Neural progenitor cell (in vitro differentiated cells): ENCODE measurements around the gene OCA2. TPM values are rescaled to one million over a fixed set of nuclear protein-coding genes. Genes with fewer than 3 reads are reported as not detected.

Experiments
- DNase-seq: peaks from one replicate; pipeline ENCODE4 v3.0.0-alpha.2; 2016; ENCODE audit warnings: low spot score
- H2AFZ ChIP-seq: fragments of 200-600 bp; sonication (generic); replicated peaks from 2 replicates; pipeline ENCODE4 v1.6.1; 2016; ENCODE audit warnings: antibody characterized with exemption
- H3F3A ChIP-seq: fragments of 200-600 bp; sonication (generic); 2 replicates; pipeline ENCODE4 v1.6.1; 2016; ENCODE audit warnings: antibody characterized with exemption, low read depth
- H3K27ac ChIP-seq: fragments of 200-600 bp; sonication (generic); 2 replicates; pipeline ENCODE4 v1.5.1; 2016; ENCODE audit warnings: mild to moderate bottlenecking
- H3K27me3 ChIP-seq: fragments of 200-600 bp; sonication (generic); 2 replicates; pipeline ENCODE4 v1.6.1; 2016; ENCODE audit warnings: mild to moderate bottlenecking, moderate library complexity
- H3K36me3 ChIP-seq: fragments of 200-600 bp; sonication (generic); 2 replicates; pipeline ENCODE4 v1.5.1; 2016
- H3K4me1 ChIP-seq: fragments of 200-600 bp; sonication (generic); 2 replicates; pipeline ENCODE4 v1.6.1; 2016; ENCODE audit warnings: mixed run types
- H3K4me2 ChIP-seq: fragments of 200-600 bp; sonication (generic); 2 replicates; pipeline ENCODE4 v1.6.1; 2016
- H3K4me3 ChIP-seq: fragments of 200-600 bp; sonication (generic); 2 replicates; pipeline ENCODE4 v1.5.1; 2016
- H3K79me2 ChIP-seq: fragments of 200-600 bp; sonication (generic); 2 replicates; pipeline ENCODE4 v1.6.1; 2016; ENCODE audit warnings: low read depth
- H3K9ac ChIP-seq: fragments of 200-600 bp; sonication (generic); 2 replicates; pipeline ENCODE4 v1.6.1; 2016
- H3K9me3 ChIP-seq: fragments of 200-600 bp; sonication (generic); 2 replicates; pipeline ENCODE4 v1.5.1; 2016; ENCODE audit warnings: low read depth
- H4K20me1 ChIP-seq: fragments of 200-600 bp; sonication (generic); 2 replicates; pipeline ENCODE4 v1.6.1; 2016; ENCODE audit warnings: low read depth
- H3K27ac Mint-ChIP-seq: 3 replicates; pipeline ENCODE4 v1.8.0; 2021; ENCODE audit warnings: mixed read lengths
- H3K27me3 Mint-ChIP-seq: 2 replicates; pipeline ENCODE4 v1.8.0; 2022; ENCODE audit warnings: low read depth, mild to moderate bottlenecking, inconsistent platforms, moderate library complexity, mixed read lengths; ENCODE audit not compliant: insufficient read depth
- H3K36me3 Mint-ChIP-seq: 3 replicates; pipeline ENCODE4 v1.8.0; 2021; ENCODE audit warnings: mixed read lengths
- H3K4me1 Mint-ChIP-seq: 3 replicates; pipeline ENCODE4 v1.8.0; 2021; ENCODE audit warnings: mixed read lengths
- H3K4me3 Mint-ChIP-seq: 3 replicates; pipeline ENCODE4 v1.8.0; 2021; ENCODE audit warnings: mild to moderate bottlenecking, moderate library complexity, mixed read lengths
- H3K9me3 Mint-ChIP-seq: 3 replicates; pipeline ENCODE4 v1.8.0; 2020; ENCODE audit warnings: mixed read lengths
- EZH2 ChIP-seq: fragments of 200-600 bp; sonication (generic); IDR thresholded peaks from 2 replicates; pipeline ENCODE4 v1.6.1; 2017; ENCODE audit warnings: antibody characterized with exemption, mild to moderate bottlenecking, moderate library complexity
- EZH2phosphoT487 ChIP-seq: fragments of 200-600 bp; sonication (generic); IDR thresholded peaks from 2 replicates; pipeline ENCODE4 v1.6.1; 2017; ENCODE audit warnings: antibody characterized with exemption
- total RNA-seq: library from RNA; depleted of rRNA; stranded (reverse); fragments of >200 nt; gene quantifications from 2 replicates; pipeline ENCODE4 v1.2.3, GENCODE V29; 2015; ENCODE audit warnings: low replicate concordance
- TF ChIP-seq, protein P1 (sequence below): fragments of 200-600 bp; sonication (generic); IDR thresholded peaks from 2 replicates; pipeline ENCODE4 v1.5.1; 2017; ENCODE audit warnings: antibody characterized with exemption, mild to moderate bottlenecking

The OCA2 gene
- total RNA-seq, 1 donor from 2014 or later, result 1.0 TPM

DNA sequence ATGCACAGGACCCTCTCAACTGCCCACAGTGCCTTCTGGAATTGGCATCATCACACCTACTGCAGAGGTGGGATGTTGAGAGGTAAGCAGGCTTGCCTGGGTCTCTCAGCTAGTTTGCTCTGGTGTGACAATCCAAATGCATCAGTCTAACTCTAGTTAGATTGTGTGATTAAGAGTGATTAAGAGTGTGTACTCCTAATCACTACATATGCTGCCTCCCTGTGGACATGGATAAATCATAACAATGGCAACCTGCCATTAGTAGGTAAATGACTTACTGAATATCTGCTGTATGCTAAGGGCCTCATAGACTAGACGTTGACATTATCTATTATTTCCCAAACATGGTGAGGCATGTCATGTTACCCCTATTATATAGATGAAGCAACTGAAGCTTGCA lies 342.1 kb downstream of the OCA2 start:
- Histone ChIP-seq H3K4me2 (no peak overlapping the region), H3F3A (no peaks in the 10 kb centered on the region), H3K27ac (no peak overlapping the region), H3K4me1 (no peaks in the 10 kb centered on the region), H2AFZ (no peak overlapping the region), H3K27me3 (no peaks in the 10 kb centered on the region), H3K9me3 (no peaks in the 10 kb centered on the region), H3K36me3 (peaks cover 4% of the 10 kb centered on the region), H4K20me1 (no peaks in the 10 kb centered on the region), H3K4me3 (no peak overlapping the region), H3K9ac (no peak overlapping the region), H3K79me2 (no peaks in the 10 kb centered on the region)
- TF ChIP-seq EZH2, result no peak
- TF ChIP-seq, protein P1, sequence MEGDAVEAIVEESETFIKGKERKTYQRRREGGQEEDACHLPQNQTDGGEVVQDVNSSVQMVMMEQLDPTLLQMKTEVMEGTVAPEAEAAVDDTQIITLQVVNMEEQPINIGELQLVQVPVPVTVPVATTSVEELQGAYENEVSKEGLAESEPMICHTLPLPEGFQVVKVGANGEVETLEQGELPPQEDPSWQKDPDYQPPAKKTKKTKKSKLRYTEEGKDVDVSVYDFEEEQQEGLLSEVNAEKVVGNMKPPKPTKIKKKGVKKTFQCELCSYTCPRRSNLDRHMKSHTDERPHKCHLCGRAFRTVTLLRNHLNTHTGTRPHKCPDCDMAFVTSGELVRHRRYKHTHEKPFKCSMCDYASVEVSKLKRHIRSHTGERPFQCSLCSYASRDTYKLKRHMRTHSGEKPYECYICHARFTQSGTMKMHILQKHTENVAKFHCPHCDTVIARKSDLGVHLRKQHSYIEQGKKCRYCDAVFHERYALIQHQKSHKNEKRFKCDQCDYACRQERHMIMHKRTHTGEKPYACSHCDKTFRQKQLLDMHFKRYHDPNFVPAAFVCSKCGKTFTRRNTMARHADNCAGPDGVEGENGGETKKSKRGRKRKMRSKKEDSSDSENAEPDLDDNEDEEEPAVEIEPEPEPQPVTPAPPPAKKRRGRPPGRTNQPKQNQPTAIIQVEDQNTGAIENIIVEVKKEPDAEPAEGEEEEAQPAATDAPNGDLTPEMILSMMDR, result no peak
- TF ChIP-seq EZH2phosphoT487, result no peak
- H3K27ac Mint-ChIP-seq, result no peak overlapping the region
- H3K4me3 Mint-ChIP-seq, result no peak overlapping the region
- no peaks in the 10 kb centered on the region for H3K9me3 Mint-ChIP-seq
- peaks cover 6% of the 10 kb centered on the region for H3K4me1 Mint-ChIP-seq
- H3K27me3 Mint-ChIP-seq, result peaks cover 7% of the 10 kb centered on the region
- no peak for DNase-seq
- H3K36me3 Mint-ChIP-seq, result no peaks in the 10 kb centered on the region

DNA sequence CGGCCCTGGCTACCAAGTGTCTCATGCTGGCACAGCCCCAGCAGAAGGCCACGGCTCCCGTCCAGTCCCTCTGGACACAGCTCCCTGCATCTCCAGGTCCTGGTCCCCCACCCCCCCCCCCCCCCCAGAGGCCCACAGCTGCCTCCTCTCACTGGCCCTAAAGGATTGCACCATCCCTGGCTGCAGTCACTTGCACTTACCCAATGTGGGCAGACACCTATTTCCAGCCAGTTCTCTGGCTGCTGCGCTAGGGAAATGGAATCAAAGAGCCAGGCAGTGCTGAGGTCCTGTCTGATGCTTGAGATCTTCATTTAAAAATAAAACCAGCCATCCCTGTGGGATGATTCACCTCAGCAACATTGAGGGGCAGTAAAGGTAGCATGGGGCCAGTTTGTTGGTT lies 346.4 kb downstream of the OCA2 start:
- H2AFZ ChIP-seq, result no peak overlapping the region
- Mint-ChIP-seq H3K36me3 (no peaks in the 10 kb centered on the region), H3K9me3 (no peaks in the 10 kb centered on the region), H3K4me3 (no peak overlapping the region), H3K27ac (no peak overlapping the region), H3K27me3 (peaks cover 14% of the 10 kb centered on the region), H3K4me1 (peaks cover 6% of the 10 kb centered on the region)
- no peaks in the 10 kb centered on the region for H3K4me1 ChIP-seq
- DNase-seq, result no peak
- no peaks in the 10 kb centered on the region for H3K36me3 ChIP-seq
- TF ChIP-seq EZH2phosphoT487 (no peak), EZH2 (no peak)
- TF ChIP-seq, protein P1, result no peak
- H3K27ac ChIP-seq, result no peak overlapping the region
- H3F3A ChIP-seq, result no peaks in the 10 kb centered on the region
- no peaks in the 10 kb centered on the region for H3K79me2 ChIP-seq
- no peak overlapping the region for H3K4me2 ChIP-seq
- no peak overlapping the region for H3K9ac ChIP-seq
- no peaks in the 10 kb centered on the region for H3K9me3 ChIP-seq
- no peak overlapping the region for H3K4me3 ChIP-seq
- H4K20me1 ChIP-seq, result no peaks in the 10 kb centered on the region
- no peaks in the 10 kb centered on the region for H3K27me3 ChIP-seq

DNA sequence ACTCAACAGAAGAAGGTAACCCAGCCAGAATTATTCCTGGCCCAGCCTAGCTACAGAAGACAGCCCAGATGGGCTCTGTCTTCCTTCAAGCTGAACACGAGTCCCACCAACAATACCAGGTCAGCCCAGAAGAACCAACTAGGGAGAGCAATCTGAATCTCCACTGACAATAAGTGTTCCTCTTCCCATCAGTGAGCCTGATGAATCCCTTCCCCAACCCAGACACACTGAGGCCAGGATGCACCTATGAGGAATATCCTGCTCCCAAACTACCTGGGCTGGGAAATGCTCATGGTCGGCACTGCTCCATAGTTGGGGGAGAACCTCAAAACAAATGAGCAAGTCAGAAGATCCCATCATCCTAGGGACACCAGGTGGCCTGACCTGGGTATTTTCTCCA lies 351.1 kb downstream of the OCA2 start:
- Histone ChIP-seq H4K20me1 (no peaks in the 10 kb centered on the region), H3K36me3 (no peaks in the 10 kb centered on the region), H3K4me1 (no peaks in the 10 kb centered on the region), H2AFZ (no peak overlapping the region), H3K79me2 (no peaks in the 10 kb centered on the region), H3K4me2 (no peak overlapping the region), H3K9me3 (no peaks in the 10 kb centered on the region), H3F3A (no peaks in the 10 kb centered on the region), H3K27ac (no peak overlapping the region), H3K27me3 (no peaks in the 10 kb centered on the region), H3K4me3 (no peak overlapping the region), H3K9ac (no peak overlapping the region)
- no peak overlapping the region for H3K4me3 Mint-ChIP-seq
- TF ChIP-seq EZH2phosphoT487, result no peak
- TF ChIP-seq, protein P1, result no peak
- no peak for TF ChIP-seq EZH2
- H3K9me3 Mint-ChIP-seq, result peaks cover 11% of the 10 kb centered on the region
- H3K36me3 Mint-ChIP-seq, result no peaks in the 10 kb centered on the region
- peaks cover 12% of the 10 kb centered on the region for H3K27me3 Mint-ChIP-seq
- no peak overlapping the region for H3K27ac Mint-ChIP-seq
- H3K4me1 Mint-ChIP-seq, result no peaks in the 10 kb centered on the region
- no peak for DNase-seq
